Measurements from ENCODE around the gene GALR2. TPM values are rescaled to one million over a fixed set of nuclear protein-coding genes. Genes with fewer than 3 reads are reported as not detected.

GALR2 gene
- total RNA-seq, 6 experiments from 2014 or later: 0.18 TPM; not detected in 5

DNA sequence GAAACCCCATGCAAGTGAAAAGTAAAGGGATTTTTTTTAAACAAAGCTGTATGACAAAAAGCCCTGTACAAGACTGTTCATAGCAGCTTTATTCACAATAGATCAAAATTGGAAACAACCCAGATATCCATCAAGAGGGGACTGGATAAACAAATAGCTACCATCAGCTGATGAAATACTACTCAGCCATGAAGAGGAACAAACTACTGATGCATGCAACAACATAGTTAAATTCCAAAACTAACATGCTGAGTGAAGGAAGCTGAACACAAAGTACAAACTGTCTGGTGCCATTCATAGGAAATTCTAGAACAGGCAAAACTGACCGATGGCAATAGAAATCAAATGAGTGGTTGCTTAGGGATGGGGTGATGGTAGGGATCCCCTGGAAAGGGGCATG is 51.3 kb downstream of the GALR2 start:
- TF ChIP-seq POLR2A (IDR thresholded peaks at IDR 0.05): no peak
- TF ChIP-seq, protein P1, sequence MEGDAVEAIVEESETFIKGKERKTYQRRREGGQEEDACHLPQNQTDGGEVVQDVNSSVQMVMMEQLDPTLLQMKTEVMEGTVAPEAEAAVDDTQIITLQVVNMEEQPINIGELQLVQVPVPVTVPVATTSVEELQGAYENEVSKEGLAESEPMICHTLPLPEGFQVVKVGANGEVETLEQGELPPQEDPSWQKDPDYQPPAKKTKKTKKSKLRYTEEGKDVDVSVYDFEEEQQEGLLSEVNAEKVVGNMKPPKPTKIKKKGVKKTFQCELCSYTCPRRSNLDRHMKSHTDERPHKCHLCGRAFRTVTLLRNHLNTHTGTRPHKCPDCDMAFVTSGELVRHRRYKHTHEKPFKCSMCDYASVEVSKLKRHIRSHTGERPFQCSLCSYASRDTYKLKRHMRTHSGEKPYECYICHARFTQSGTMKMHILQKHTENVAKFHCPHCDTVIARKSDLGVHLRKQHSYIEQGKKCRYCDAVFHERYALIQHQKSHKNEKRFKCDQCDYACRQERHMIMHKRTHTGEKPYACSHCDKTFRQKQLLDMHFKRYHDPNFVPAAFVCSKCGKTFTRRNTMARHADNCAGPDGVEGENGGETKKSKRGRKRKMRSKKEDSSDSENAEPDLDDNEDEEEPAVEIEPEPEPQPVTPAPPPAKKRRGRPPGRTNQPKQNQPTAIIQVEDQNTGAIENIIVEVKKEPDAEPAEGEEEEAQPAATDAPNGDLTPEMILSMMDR (IDR thresholded peaks at IDR 0.05): no peak
- Histone ChIP-seq H3K4me3 (no peak overlapping the region), H3K9me3 (no peaks in the 10 kb centered on the region), H3K27me3 (no peaks in the 10 kb centered on the region), H3K36me3 (no peaks in the 10 kb centered on the region), H3K4me1 (peaks cover 0 to 3% (median 0%) of the 10 kb centered on the region in 4 donors), H3K27ac (no peak overlapping the region)
- no peak for ATAC-seq
- no peak for DNase-seq
- WGBS (ENCODE audit: insufficient coverage, low coverage, low lambda C conversion rate, missing lambda C conversion rate): 89% methylated on average over 1 of the region's 1 CpG
- intact Hi-C loops (cut with DNase I): loop anchor here in 1 of 2 donors (10.0 kb wide), 1 partner anchor 49 kb away; no protein-coding TSS in a partner anchor

Small RNAs within 50 kb of the gene (microRNA-seq; reads per million reads assigned to microRNA genes)
- 1.3 to 2.3 reads per million in 2 donors for gene MIR6868

Small RNAs within 50 kb of the gene (small RNA-seq; reads per million reads assigned to genes)
- gene MIR6868: 0 reads per million in 2 experiments

Other genes with a start within 250 kb of the GALR2 start
- 10 to 100 TPM in 3 of 6 experiments, 1 to 10 TPM in 3; 3.4 to 12.5 (median 10.7) TPM for gene UNC13D, start 230.4 kb upstream of the GALR2 start, total RNA-seq
- gene WBP2, start 219.4 kb upstream of the GALR2 start, total RNA-seq: 10 to 100 TPM; 57.5 to 99.2 (median 68.7) TPM
- 10 to 100 TPM in 5 of 6 experiments, 1 to 10 TPM in 1; 9.1 to 27.0 (median 21.5) TPM for gene TRIM47, start 196.2 kb upstream of the GALR2 start, total RNA-seq
- 1 to 10 TPM; 5.9 to 8.1 (median 7.6) TPM for gene TRIM65, start 177.8 kb upstream of the GALR2 start, total RNA-seq
- 10 to 100 TPM; 46.1 to 79.8 (median 57.3) TPM for gene MRPL38, start 169.9 kb upstream of the GALR2 start, total RNA-seq
- gene FBF1, start 133.7 kb upstream of the GALR2 start, total RNA-seq: 1 to 10 TPM in 5 of 6 experiments, under 1 TPM in 1; 0.86 to 3.1 (median 2.7) TPM
- gene ACOX1, start 95.6 kb upstream of the GALR2 start, total RNA-seq: 100 to 1,000 TPM; 112 to 202 (median 190) TPM
- 10 to 100 TPM in 5 of 6 experiments, 1 to 10 TPM in 1; 6.9 to 25.2 (median 14.1) TPM for gene TEN1, start 95.5 kb upstream of the GALR2 start, total RNA-seq
- 10 to 100 TPM in 1 of 6 experiments, 1 to 10 TPM in 5; 2.2 to 11.0 (median 3.1) TPM for gene CDK3, start 73.9 kb upstream of the GALR2 start, total RNA-seq
- under 1 TPM in 1 of 6 experiments, not detected in 5; 0.62 TPM for gene EVPL, start 47.5 kb upstream of the GALR2 start, total RNA-seq
- gene SRP68, start 2.3 kb upstream of the GALR2 start, total RNA-seq: 10 to 100 TPM; 31.0 to 37.0 (median 35.1) TPM
- not detected for gene ZACN, start 4.4 kb downstream of the GALR2 start, total RNA-seq
- gene EXOC7, start 29.0 kb downstream of the GALR2 start, total RNA-seq: 10 to 100 TPM; 38.5 to 57.9 (median 50.6) TPM
- gene FOXJ1, start 66.5 kb downstream of the GALR2 start, total RNA-seq: under 1 TPM in 3 of 6 experiments, not detected in 3; 0.06 to 0.12 (median 0.11) TPM
- gene RNF157, start 165.7 kb downstream of the GALR2 start, total RNA-seq: 10 to 100 TPM in 2 of 6 experiments, 1 to 10 TPM in 2, under 1 TPM in 2; 0.39 to 14.5 (median 6.0) TPM
- 10 to 100 TPM in 4 of 6 experiments, 1 to 10 TPM in 2; 7.3 to 17.9 (median 14.5) TPM for gene UBALD2, start 190.6 kb downstream of the GALR2 start, total RNA-seq
- 1 to 10 TPM in 4 of 6 experiments, under 1 TPM in 2; 0.43 to 2.2 (median 1.5) TPM for gene QRICH2, start 233.5 kb downstream of the GALR2 start, total RNA-seq

All from right lobe of liver (tissue), 6 donors.